B cell (primary cell): ENCODE data around the gene BEST2. TPM values are rescaled to one million over a fixed set of nuclear protein-coding genes. Genes with fewer than 3 reads are reported as not detected.

Experiments
- ATAC-seq: fragments of 200-7000 bp; cut with Tn5 transposase; one replicate; pipeline ENCODE4 v1.10.0; 2021; ENCODE audit warnings: low read depth, mild to moderate bottlenecking, moderate number of reproducible peaks, moderate library complexity
- CTCF ChIA-PET: fragments of 350-600 bp; sonication (Branson Sonifier 250); formaldehyde crosslinking; loops from one replicate; lab custom pipeline; 2021; ENCODE audit warnings: antibody characterized with exemption, inconsistent platforms; lab: Charles Lee
- POLR2A ChIA-PET: fragments of 350-600 bp; sonication (Branson Sonifier 250); formaldehyde crosslinking; loops from one replicate; lab custom pipeline; 2021; ENCODE audit warnings: antibody characterized with exemption; lab: Charles Lee
- DNase-seq: peaks from one replicate; pipeline ENCODE4 v3.0.0; 2013
- H2AFZ ChIP-seq: 2 replicates; pipeline ENCODE4 v1.6.1; 2012; ENCODE audit warnings: mild to moderate bottlenecking, low read depth, low read length; ENCODE audit not compliant: insufficient read depth, poor library complexity, severe bottlenecking
- H3K27ac ChIP-seq, 2 donors: 1 replicate in 1 of 2; 2 replicates in 1 of 2; pipeline ENCODE4 v1.5.1; 2012 to 2013; ENCODE audit warnings: low read length in 2 of 2, mild to moderate bottlenecking in 2 of 2, moderate library complexity in 1 of 2
- H3K27me3 ChIP-seq, 4 experiments: fragments of 200-600 bp in 1 of 4; sonication (generic) in 1 of 4; replicated peaks in 1 of 4; 1 replicate in 2 of 4; 2 replicates in 2 of 4; pipeline versions ENCODE4 v1.6.1 to v1.7.0; 2013 to 2016; ENCODE audit warnings: low read length in 3 of 4, mild to moderate bottlenecking in 2 of 4, mixed read lengths in 1 of 4, moderate library complexity in 1 of 4; ENCODE audit not compliant: insufficient read depth in 4 of 4, control insufficient read depth in 3 of 4; ENCODE audit errors: control extremely low read depth in 1 of 4
- H3K36me3 ChIP-seq, 2 experiments: replicated peaks in 1 of 2; 1 replicate in 1 of 2; 2 replicates in 1 of 2; pipeline versions ENCODE4 v1.6.1 to v1.7.1; 2013; ENCODE audit warnings: low read length in 1 of 2; ENCODE audit not compliant: insufficient read depth in 2 of 2, control insufficient read depth in 1 of 2; ENCODE audit errors: control extremely low read depth in 1 of 2, extremely low read depth in 1 of 2
- H3K4me1 ChIP-seq, 2 donors: fragments of 200-600 bp in 1 of 2; sonication (generic) in 1 of 2; 1 replicate in 1 of 2; 2 replicates in 1 of 2; pipeline versions ENCODE4 v1.5.1 to v1.6.1; 2013 to 2017; ENCODE audit warnings: low read length in 2 of 2; ENCODE audit not compliant: control insufficient read depth in 2 of 2, insufficient read depth in 2 of 2
- H3K4me2 ChIP-seq: replicated peaks from 2 replicates; pipeline ENCODE3; 2012; ENCODE audit warnings: mild to moderate bottlenecking, low read depth, low read length; ENCODE audit not compliant: poor library complexity, severe bottlenecking
- H3K4me3 ChIP-seq, 5 experiments: fragments of 200-600 bp in 1 of 5; sonication (generic) in 1 of 5; 1 replicate in 3 of 5; 2 replicates in 2 of 5; pipeline versions ENCODE4 v1.5.1 to v1.7.0; 2011 to 2016; ENCODE audit warnings: low read length in 4 of 5, mild to moderate bottlenecking in 4 of 5, low read depth in 2 of 5, control low read depth in 1 of 5, moderate library complexity in 1 of 5; ENCODE audit not compliant: insufficient read depth in 1 of 5; ENCODE audit errors: control extremely low read depth in 1 of 5, extremely low read depth in 1 of 5
- H3K79me2 ChIP-seq: fragments of 200-600 bp; sonication (generic); one replicate; pipeline ENCODE4 v1.6.0; 2016; ENCODE audit warnings: low read length; ENCODE audit not compliant: control insufficient read depth, insufficient read depth
- H3K9ac ChIP-seq: fragments of 200-600 bp; sonication (generic); 2 replicates; pipeline ENCODE4 v1.6.1; 2017; ENCODE audit warnings: mild to moderate bottlenecking, low read length, moderate library complexity
- H3K9me3 ChIP-seq, 3 donors: one replicate each; pipeline versions ENCODE4 v1.6.1 to v1.7.1; 2013; ENCODE audit warnings: low read length in 2 of 3; ENCODE audit not compliant: control insufficient read depth in 2 of 3, insufficient read depth in 1 of 3; ENCODE audit errors: control extremely low read depth in 1 of 3
- H4K20me1 ChIP-seq: 2 replicates; pipeline ENCODE4 v1.6.0; 2012; ENCODE audit warnings: mild to moderate bottlenecking, low read length; ENCODE audit not compliant: insufficient read depth, control insufficient read depth, poor library complexity, severe bottlenecking
- H3K27ac Mint-ChIP-seq: one replicate; pipeline ENCODE4 v1.8.0; 2021; ENCODE audit warnings: mixed read lengths
- H3K27me3 Mint-ChIP-seq: one replicate; pipeline ENCODE4 v1.8.0; 2021; ENCODE audit warnings: mixed read lengths
- H3K4me1 Mint-ChIP-seq: one replicate; pipeline ENCODE4 v1.8.0; 2021; ENCODE audit warnings: mixed read lengths
- H3K4me3 Mint-ChIP-seq: one replicate; pipeline ENCODE4 v1.8.0; 2021; ENCODE audit warnings: mixed read lengths
- H3K9me3 Mint-ChIP-seq: one replicate; pipeline ENCODE4 v1.8.0; 2022; ENCODE audit warnings: mixed read lengths; ENCODE audit not compliant: insufficient read depth
- EZH2 ChIP-seq: IDR thresholded peaks from 2 replicates; pipeline ENCODE4 v1.6.1; 2012; ENCODE audit warnings: borderline replicate concordance, low read depth, mild to moderate bottlenecking, moderate library complexity, low read length; ENCODE audit not compliant: insufficient read depth, poor library complexity, severe bottlenecking
- WGBS: methylation state at CpG from one replicate; pipeline ENCODE4 v1.1.5; 2013; ENCODE audit warnings: missing lambda C conversion rate; ENCODE audit not compliant: insufficient coverage; 5-methylcytosine and 5-hydroxymethylcytosine counted together
- intact Hi-C: fragments of 100-400 bp; cut with micrococcal nuclease; formaldehyde crosslinking; loops from one replicate; pipeline ENCODE4 v1.10.0; 2022
- polyA plus RNA-seq: library from polyadenylated mRNA; depleted of rRNA; stranded (reverse); fragments of >200 nt; gene quantifications from 2 replicates; pipeline ENCODE4 v1.2.3, GENCODE V29; 2012
- total RNA-seq, 2 donors: library from RNA; stranded (reverse); fragments of 120-200 nt in 1 of 2; gene quantifications; 1 replicate in 1 of 2; 2 replicates in 1 of 2; pipeline versions ENCODE4 v1.2.3 to v1.2.4, GENCODE V29; 2013 to 2022
- TF ChIP-seq, protein P1 (sequence below): fragments of 200-600 bp; IDR thresholded peaks from one replicate; pipeline ENCODE4 v1.8.0; 2022; ENCODE audit warnings: antibody characterized with exemption, mild to moderate bottlenecking

Gene BEST2
- total and polyA plus RNA-seq, 2 donors (not counting 1 experiment from before 2014, with no cell fraction given): 0.07 TPM; not detected in 1

DNA sequence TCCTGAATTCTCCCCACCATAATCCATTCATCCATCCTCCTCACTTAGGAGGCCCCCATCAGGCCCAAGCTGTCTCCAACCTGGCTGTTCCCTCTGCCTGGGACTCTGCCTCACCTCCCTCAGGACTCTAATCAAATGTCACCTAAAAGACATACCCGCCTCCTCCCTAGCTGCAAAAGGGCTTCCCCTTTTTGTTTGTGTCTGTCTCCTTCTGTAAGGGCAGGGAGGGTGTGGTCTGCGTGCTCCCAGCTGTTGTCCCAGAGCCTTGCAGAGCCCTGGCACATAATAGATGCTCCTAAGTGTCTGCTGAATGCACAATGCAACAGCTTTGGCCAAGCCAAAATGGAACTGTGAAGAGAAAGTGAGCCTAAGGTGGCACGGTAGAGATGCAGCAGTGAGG lies 21.5 kb upstream of the BEST2 start:
- ATAC-seq: no peak
- DNase-seq: peak; percentile 59
- H3K79me2 ChIP-seq: peaks cover 77% of the 10 kb centered on the region
- H3K4me3 ChIP-seq: peak overlapping the region in 1 of 5 experiments; percentile 27
- 40% methylated on average over 1 of the region's 3 CpGs for WGBS
- H3K36me3 ChIP-seq: peaks cover 2 to 36% of the 10 kb centered on the region in 2 experiments
- Mint-ChIP-seq H3K27me3 (no peaks in the 10 kb centered on the region), H3K4me3 (peak overlapping the region; percentile 83), H3K4me1 (peaks cover 55% of the 10 kb centered on the region), H3K9me3 (no peaks in the 10 kb centered on the region), H3K27ac (peak overlapping the region; percentile 95)
- H2AFZ ChIP-seq: no peak overlapping the region
- H3K4me2 ChIP-seq: peak overlapping the region; percentile 66
- POLR2A ChIA-PET: interaction anchor here (0.7 to 1.0 kb wide), 5 partner anchors 8 to 1894 kb away, joined by 3 to 8 read pairs (median 4); partner anchors contain the start of gene TMED1
- H4K20me1 ChIP-seq: peaks cover 57% of the 10 kb centered on the region
- TF ChIP-seq, protein P1, sequence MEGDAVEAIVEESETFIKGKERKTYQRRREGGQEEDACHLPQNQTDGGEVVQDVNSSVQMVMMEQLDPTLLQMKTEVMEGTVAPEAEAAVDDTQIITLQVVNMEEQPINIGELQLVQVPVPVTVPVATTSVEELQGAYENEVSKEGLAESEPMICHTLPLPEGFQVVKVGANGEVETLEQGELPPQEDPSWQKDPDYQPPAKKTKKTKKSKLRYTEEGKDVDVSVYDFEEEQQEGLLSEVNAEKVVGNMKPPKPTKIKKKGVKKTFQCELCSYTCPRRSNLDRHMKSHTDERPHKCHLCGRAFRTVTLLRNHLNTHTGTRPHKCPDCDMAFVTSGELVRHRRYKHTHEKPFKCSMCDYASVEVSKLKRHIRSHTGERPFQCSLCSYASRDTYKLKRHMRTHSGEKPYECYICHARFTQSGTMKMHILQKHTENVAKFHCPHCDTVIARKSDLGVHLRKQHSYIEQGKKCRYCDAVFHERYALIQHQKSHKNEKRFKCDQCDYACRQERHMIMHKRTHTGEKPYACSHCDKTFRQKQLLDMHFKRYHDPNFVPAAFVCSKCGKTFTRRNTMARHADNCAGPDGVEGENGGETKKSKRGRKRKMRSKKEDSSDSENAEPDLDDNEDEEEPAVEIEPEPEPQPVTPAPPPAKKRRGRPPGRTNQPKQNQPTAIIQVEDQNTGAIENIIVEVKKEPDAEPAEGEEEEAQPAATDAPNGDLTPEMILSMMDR: no peak
- TF ChIP-seq EZH2: no peak
- H3K9ac ChIP-seq: peak overlapping the region; percentile 13
- no peaks in the 10 kb centered on the region for H3K27me3 ChIP-seq
- intact Hi-C loops: loop anchor here (5.0 kb wide), 2 partner anchors 62 to 1017 kb away; partner anchors contain the start of gene JUNB
- CTCF ChIA-PET: interaction anchor here (0.8 to 2.0 kb wide), 8 partner anchors 12 to 152 kb away, joined by 3 to 6 read pairs (median 4); partner anchors contain the start of gene DNASE2
- peaks cover 47 to 67% of the 10 kb centered on the region in 2 donors for H3K4me1 ChIP-seq
- H3K9me3 ChIP-seq: no peaks in the 10 kb centered on the region
- peak overlapping the region; percentile 48 to 76 for H3K27ac ChIP-seq

DNA sequence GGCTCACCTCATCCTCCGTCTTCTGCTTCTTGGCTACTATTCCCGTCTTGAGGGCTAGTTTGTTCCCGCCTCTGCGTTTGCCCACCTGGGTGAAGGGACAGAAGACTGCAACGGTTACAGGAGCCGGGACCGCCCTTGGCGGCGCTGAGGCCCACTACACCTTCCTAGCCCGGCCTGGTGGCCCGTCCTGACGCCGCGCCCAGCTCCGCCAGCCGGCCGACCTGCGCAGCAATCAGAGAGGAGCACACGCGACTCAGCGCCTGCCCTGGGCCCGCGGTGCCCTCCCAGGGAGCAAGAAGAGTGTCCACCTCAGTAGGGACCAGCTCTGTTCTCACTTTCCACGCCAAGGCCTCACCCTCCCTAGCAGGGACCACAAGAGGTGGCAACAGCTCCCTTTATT lies 20.3 kb upstream of the BEST2 start:
- Mint-ChIP-seq H3K9me3 (no peaks in the 10 kb centered on the region), H3K4me3 (peak overlapping the region; percentile 5), H3K4me1 (peaks cover 55% of the 10 kb centered on the region), H3K27ac (peak overlapping the region; percentile 32), H3K27me3 (no peaks in the 10 kb centered on the region)
- H3K27ac ChIP-seq: no peak overlapping the region
- peaks cover 82% of the 10 kb centered on the region for H3K79me2 ChIP-seq
- peaks cover 49 to 70% of the 10 kb centered on the region in 2 donors for H3K4me1 ChIP-seq
- no peak overlapping the region for H3K4me3 ChIP-seq
- no peak overlapping the region for H2AFZ ChIP-seq
- peaks cover 2 to 36% of the 10 kb centered on the region in 2 experiments for H3K36me3 ChIP-seq
- no peak for ATAC-seq
- 97% methylated on average over 24 of the region's 24 CpGs for WGBS
- H3K9ac ChIP-seq: no peak overlapping the region
- no peaks in the 10 kb centered on the region for H3K9me3 ChIP-seq
- CTCF ChIA-PET: interaction anchor here (0.6 to 3.5 kb wide), 7 partner anchors 14 to 150 kb away, joined by 3 to 20 read pairs (median 4); partner anchors contain the start of gene DNASE2
- H3K4me2 ChIP-seq: peak overlapping the region; percentile 22
- H3K27me3 ChIP-seq: no peaks in the 10 kb centered on the region
- H4K20me1 ChIP-seq: peaks cover 57% of the 10 kb centered on the region
- POLR2A ChIA-PET: interaction anchor here (4.4 kb wide), 1 partner anchor 9 kb away, joined by 29 read pairs; the partner anchor contains the start of gene TNPO2
- intact Hi-C loops: loop anchor here (5.0 kb wide), 2 partner anchors 61 to 1016 kb away; partner anchors contain the start of gene JUNB
- no peak for TF ChIP-seq EZH2
- TF ChIP-seq, protein P1: no peak
- DNase-seq: no peak
